ENCODE data around the gene WDR27.
A peak's percentile ranks its signal among the peaks of the same experiment; 100 is the strongest.

Gene WDR27

DNA sequence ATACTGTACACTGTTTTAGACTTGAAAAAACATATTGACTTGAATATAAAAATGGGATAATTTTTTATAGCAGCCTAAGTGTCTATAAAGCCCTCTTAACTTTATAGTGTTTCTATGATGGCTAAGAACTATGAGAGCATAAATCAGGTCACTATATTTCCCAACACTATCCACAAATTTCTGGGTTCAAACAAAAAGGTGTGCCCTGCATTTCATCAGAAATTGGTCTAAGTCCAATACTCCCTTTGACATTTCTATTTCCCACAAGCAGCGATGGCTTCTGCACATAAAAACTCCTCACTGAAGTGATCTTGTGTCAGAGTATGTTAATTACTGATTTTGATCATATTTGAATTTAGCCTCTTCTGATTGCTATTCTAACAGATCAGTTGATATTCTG lies 143.9 kb downstream of the WDR27 start:
- Histone ChIP-seq H3K4me1 (ENCODE audit: insufficient read depth, low read length) (no peaks in the 10 kb centered on the region), H3K36me3 (ENCODE audit: insufficient read depth, low read length) (no peaks in the 10 kb centered on the region), H3K9ac (ENCODE audit: low read depth, low read length) (no peak overlapping the region), H3K27ac (ENCODE audit: low read length) (no peak overlapping the region), H2AFZ (ENCODE audit: low read depth, low read length) (no peak overlapping the region), H3K4me3 (ENCODE audit: low read depth in 1 of 2, low read length in 2 of 2) (no peak overlapping the region), H3K9me3 (ENCODE audit: insufficient read depth, low read length, severe bottlenecking) (no peaks in the 10 kb centered on the region), H3K79me2 (ENCODE audit: insufficient read depth, low read length) (no peaks in the 10 kb centered on the region), H4K20me1 (ENCODE audit: insufficient read depth, low read length) (no peaks in the 10 kb centered on the region), H3K27me3 (ENCODE audit: insufficient read depth, low read length, poor library complexity) (no peaks in the 10 kb centered on the region), H3K4me2 (ENCODE audit: insufficient read depth, low read length) (no peak overlapping the region)
- TF ChIP-seq, protein P1, sequence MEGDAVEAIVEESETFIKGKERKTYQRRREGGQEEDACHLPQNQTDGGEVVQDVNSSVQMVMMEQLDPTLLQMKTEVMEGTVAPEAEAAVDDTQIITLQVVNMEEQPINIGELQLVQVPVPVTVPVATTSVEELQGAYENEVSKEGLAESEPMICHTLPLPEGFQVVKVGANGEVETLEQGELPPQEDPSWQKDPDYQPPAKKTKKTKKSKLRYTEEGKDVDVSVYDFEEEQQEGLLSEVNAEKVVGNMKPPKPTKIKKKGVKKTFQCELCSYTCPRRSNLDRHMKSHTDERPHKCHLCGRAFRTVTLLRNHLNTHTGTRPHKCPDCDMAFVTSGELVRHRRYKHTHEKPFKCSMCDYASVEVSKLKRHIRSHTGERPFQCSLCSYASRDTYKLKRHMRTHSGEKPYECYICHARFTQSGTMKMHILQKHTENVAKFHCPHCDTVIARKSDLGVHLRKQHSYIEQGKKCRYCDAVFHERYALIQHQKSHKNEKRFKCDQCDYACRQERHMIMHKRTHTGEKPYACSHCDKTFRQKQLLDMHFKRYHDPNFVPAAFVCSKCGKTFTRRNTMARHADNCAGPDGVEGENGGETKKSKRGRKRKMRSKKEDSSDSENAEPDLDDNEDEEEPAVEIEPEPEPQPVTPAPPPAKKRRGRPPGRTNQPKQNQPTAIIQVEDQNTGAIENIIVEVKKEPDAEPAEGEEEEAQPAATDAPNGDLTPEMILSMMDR (IDR thresholded peaks at IDR 0.05; ENCODE audit: borderline replicate concordance, extremely low read depth, low read length, poor library complexity, severe bottlenecking) = no peak
- no peak for TF ChIP-seq EZH2 (IDR thresholded peaks at IDR 0.05; ENCODE audit: borderline replicate concordance, low read depth, low read length, severe bottlenecking)
- no peak for DNase-seq
- ATAC-seq (ENCODE audit: insufficient read depth, low read depth) = no peak

DNA sequence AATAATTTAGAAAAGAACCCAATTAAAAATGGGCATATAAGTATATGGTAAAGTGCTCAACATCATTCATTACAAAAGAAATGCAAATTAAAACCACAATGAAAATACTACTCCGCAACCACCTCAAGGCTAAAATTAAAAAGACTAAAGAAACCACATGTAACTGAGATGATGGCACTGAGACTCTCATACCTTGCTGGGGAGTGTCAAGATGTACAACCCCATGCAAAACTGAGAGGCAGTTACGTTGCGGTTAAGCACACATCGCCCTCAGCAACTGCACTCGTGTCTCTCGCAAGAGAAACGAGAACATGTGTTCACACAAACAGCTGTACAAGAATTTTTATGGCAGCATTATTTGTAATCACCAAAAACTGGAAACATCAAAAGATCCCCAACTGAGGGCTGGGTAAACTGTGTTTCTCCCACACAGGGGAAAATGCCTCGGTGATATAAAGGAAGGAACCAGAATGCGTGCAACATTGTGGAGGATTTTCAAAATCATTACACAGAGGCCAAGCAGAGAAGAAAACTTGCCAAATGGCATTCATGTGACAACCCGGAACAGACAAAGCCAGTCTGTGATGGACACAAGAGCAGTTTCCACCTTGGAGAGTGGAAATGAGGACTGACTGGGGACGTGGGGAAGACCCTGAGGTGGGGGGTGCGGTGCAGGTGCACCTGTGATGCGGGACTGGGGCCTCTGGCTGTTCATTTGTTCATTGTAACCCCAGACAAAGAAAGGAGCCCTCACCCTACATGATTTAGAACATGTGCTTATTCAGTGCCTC lies 144.9 kb downstream of the WDR27 start:
- H3K27ac ChIP-seq (ENCODE audit: low read length) = no peak overlapping the region
- ATAC-seq (ENCODE audit: insufficient read depth, low read depth) = peak; percentile 63
- no peaks in the 10 kb centered on the region for H4K20me1 ChIP-seq (ENCODE audit: insufficient read depth, low read length)
- no peaks in the 10 kb centered on the region for H3K36me3 ChIP-seq (ENCODE audit: insufficient read depth, low read length)
- no peak overlapping the region for H3K4me3 ChIP-seq (ENCODE audit: low read depth in 1 of 2, low read length in 2 of 2)
- no peak for TF ChIP-seq EZH2 (IDR thresholded peaks at IDR 0.05; ENCODE audit: borderline replicate concordance, low read depth, low read length, severe bottlenecking)
- TF ChIP-seq, protein P1 (IDR thresholded peaks at IDR 0.05; ENCODE audit: borderline replicate concordance, extremely low read depth, low read length, poor library complexity, severe bottlenecking) = no peak
- H3K9ac ChIP-seq (ENCODE audit: low read depth, low read length) = no peak overlapping the region
- H3K9me3 ChIP-seq (ENCODE audit: insufficient read depth, low read length, severe bottlenecking) = no peaks in the 10 kb centered on the region
- no peak for DNase-seq
- H3K4me1 ChIP-seq (ENCODE audit: insufficient read depth, low read length) = no peaks in the 10 kb centered on the region
- no peak overlapping the region for H3K4me2 ChIP-seq (ENCODE audit: insufficient read depth, low read length)
- H3K27me3 ChIP-seq (ENCODE audit: insufficient read depth, low read length, poor library complexity) = no peaks in the 10 kb centered on the region
- H3K79me2 ChIP-seq (ENCODE audit: insufficient read depth, low read length) = no peaks in the 10 kb centered on the region
- no peak overlapping the region for H2AFZ ChIP-seq (ENCODE audit: low read depth, low read length)

DNA sequence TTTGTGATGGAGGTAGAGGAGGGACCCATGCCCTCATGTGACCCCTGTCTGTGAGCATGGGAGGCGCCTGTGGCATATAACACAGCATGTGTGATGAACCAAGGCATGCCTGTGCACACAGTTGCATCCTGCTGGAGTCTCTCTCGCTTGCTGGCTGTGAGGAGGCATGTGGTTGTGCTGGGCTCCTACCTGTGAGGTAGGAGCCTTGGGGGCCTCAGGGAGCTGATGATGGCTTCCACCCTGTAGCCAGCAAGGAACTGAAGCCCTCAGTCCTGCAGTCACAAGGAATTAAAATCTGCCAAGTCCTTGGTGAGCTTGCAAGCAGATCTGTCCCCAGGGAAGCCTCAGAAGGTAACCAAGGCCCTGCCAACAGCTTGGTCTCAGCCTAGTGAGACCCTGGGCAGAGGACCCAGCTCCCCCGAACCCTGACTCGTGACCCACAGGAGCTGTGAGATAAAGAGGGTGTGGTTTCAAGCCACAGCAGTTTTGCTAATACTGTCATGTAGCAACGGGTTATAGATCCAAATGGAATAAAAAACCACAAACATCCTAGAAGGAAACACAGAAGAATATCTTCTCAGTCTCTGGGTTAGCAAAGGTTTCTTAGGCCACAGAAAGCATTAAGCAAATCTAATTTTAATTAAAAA lies 145.7 kb downstream of the WDR27 start:
- Histone ChIP-seq H3K36me3 (ENCODE audit: insufficient read depth, low read length) (no peaks in the 10 kb centered on the region), H3K4me2 (ENCODE audit: insufficient read depth, low read length) (no peak overlapping the region), H3K27me3 (ENCODE audit: insufficient read depth, low read length, poor library complexity) (no peaks in the 10 kb centered on the region), H3K79me2 (ENCODE audit: insufficient read depth, low read length) (no peaks in the 10 kb centered on the region), H3K4me3 (ENCODE audit: low read depth in 1 of 2, low read length in 2 of 2) (no peak overlapping the region), H3K9ac (ENCODE audit: low read depth, low read length) (no peak overlapping the region), H4K20me1 (ENCODE audit: insufficient read depth, low read length) (no peaks in the 10 kb centered on the region), H3K27ac (ENCODE audit: low read length) (no peak overlapping the region), H3K9me3 (ENCODE audit: insufficient read depth, low read length, severe bottlenecking) (no peaks in the 10 kb centered on the region), H3K4me1 (ENCODE audit: insufficient read depth, low read length) (no peaks in the 10 kb centered on the region), H2AFZ (ENCODE audit: low read depth, low read length) (no peak overlapping the region)
- TF ChIP-seq EZH2 (IDR thresholded peaks at IDR 0.05; ENCODE audit: borderline replicate concordance, low read depth, low read length, severe bottlenecking) = no peak
- TF ChIP-seq, protein P1 (IDR thresholded peaks at IDR 0.05; ENCODE audit: borderline replicate concordance, extremely low read depth, low read length, poor library complexity, severe bottlenecking) = no peak
- ATAC-seq (ENCODE audit: insufficient read depth, low read depth) (no peak), DNase-seq (no peak)

All from DND-41 (cell line).